PC-9 (cell line): Measurements from ENCODE around the gene ISM1. TPM values are rescaled to one million over a fixed set of nuclear protein-coding genes. Genes with fewer than 3 reads are reported as not detected.

Source experiments
- BruUV-seq: library from RNA; stranded (reverse); fragments of 400-500 nt; replicated peaks from 2 replicates; lab custom pipeline; 2021; lab: Mats Ljungman, UMichigan
- CTCF ChIA-PET: fragments of 300-600 bp; sonication (Branson Sonifier 250); formaldehyde crosslinking; loops from one replicate; lab custom pipeline; 2022; ENCODE audit warnings: antibody characterized with exemption; lab: Charles Lee
- POLR2A ChIA-PET: fragments of 300-600 bp; sonication (Branson Sonifier 250); formaldehyde crosslinking; loops from one replicate; lab custom pipeline; 2022; ENCODE audit warnings: antibody characterized with exemption; ENCODE audit not compliant: unreplicated experiment; lab: Charles Lee
- DNase-seq, 2 experiments: peaks; one replicate each; pipeline versions ENCODE4 v3.0.0 to v3.0.0-alpha.2; 2015 to 2022; ENCODE audit warnings: mixed read lengths in 1 of 2
- H2AFZ ChIP-seq: fragments of 200-600 bp; sonication (generic); 2 replicates; pipeline ENCODE4 v1.8.1; 2017; ENCODE audit warnings: antibody characterized with exemption
- H3F3A ChIP-seq: fragments of 200-600 bp; sonication (generic); 2 replicates; pipeline ENCODE4 v1.8.1; 2017; ENCODE audit warnings: antibody characterized with exemption, mild to moderate bottlenecking, low read depth; ENCODE audit not compliant: insufficient read depth
- H3K27ac ChIP-seq: fragments of 200-600 bp; sonication (generic); 2 replicates; pipeline ENCODE4 v1.6.1; 2016; ENCODE audit warnings: mixed run types
- H3K27me3 ChIP-seq: fragments of 200-600 bp; sonication (generic); 2 replicates; pipeline ENCODE4 v1.6.1; 2016; ENCODE audit warnings: low read depth, mixed run types; ENCODE audit not compliant: insufficient read depth
- H3K36me3 ChIP-seq: fragments of 200-600 bp; sonication (generic); 2 replicates; pipeline ENCODE4 v1.6.1; 2016; ENCODE audit warnings: low read depth, mixed run types
- H3K4me1 ChIP-seq: fragments of 200-600 bp; sonication (generic); replicated peaks from 2 replicates; pipeline ENCODE4 v1.6.1; 2016; ENCODE audit warnings: mixed run types; ENCODE audit not compliant: insufficient read depth
- H3K4me2 ChIP-seq: fragments of 200-600 bp; sonication (generic); 2 replicates; pipeline ENCODE4 v1.6.1; 2017; ENCODE audit warnings: mixed run types
- H3K4me3 ChIP-seq: fragments of 200-600 bp; sonication (generic); 2 replicates; pipeline ENCODE4 v1.6.1; 2016; ENCODE audit warnings: mixed run types
- H3K79me2 ChIP-seq: fragments of 200-600 bp; sonication (generic); 2 replicates; pipeline ENCODE4 v1.6.1; 2017; ENCODE audit warnings: low read depth, mixed run types
- H3K9me2 ChIP-seq: fragments of 200-600 bp; sonication (generic); 2 replicates; pipeline ENCODE4 v1.8.1; 2017; ENCODE audit warnings: mild to moderate bottlenecking; ENCODE audit not compliant: insufficient read depth
- H3K9me3 ChIP-seq: fragments of 200-600 bp; sonication (generic); 2 replicates; pipeline ENCODE4 v1.8.1; 2016; ENCODE audit warnings: low read depth; ENCODE audit not compliant: insufficient read depth
- H4K20me1 ChIP-seq: fragments of 200-600 bp; sonication (generic); 2 replicates; pipeline ENCODE4 v1.8.1; 2017; ENCODE audit not compliant: insufficient read depth
- CTCF ChIP-seq: fragments of 200-600 bp; sonication (generic); conservative IDR thresholded peaks from 2 replicates; pipeline ENCODE4 v1.6.1; 2017; ENCODE audit warnings: mixed run types, antibody characterized with exemption, mild to moderate bottlenecking, moderate library complexity
- EZH2 ChIP-seq: fragments of 200-600 bp; sonication (generic); IDR thresholded peaks from 2 replicates; pipeline ENCODE4 v1.8.0; 2017; ENCODE audit warnings: antibody characterized with exemption, low read depth
- intact Hi-C: fragments of 100-400 bp; cut with micrococcal nuclease; formaldehyde crosslinking; loops from one replicate; pipeline ENCODE4 v1.10.0; 2022; ENCODE audit not compliant: unreplicated experiment
- total RNA-seq: library from RNA; stranded (reverse); gene quantifications from 2 replicates; pipeline ENCODE4 v1.2.3, GENCODE V29; 2021

ISM1 gene
- total RNA-seq, 1 experiment from 2014 or later, result not detected

GRCh38 chr20:13294522-13294921 lies 73.4 kb downstream of the ISM1 start:
- H2AFZ ChIP-seq, result no peak overlapping the region
- H3K9me2 ChIP-seq, result no peaks in the 10 kb centered on the region
- intact Hi-C loops, result no loop called here
- no peaks in the 10 kb centered on the region for H3K9me3 ChIP-seq
- ChIA-PET CTCF (no interaction called here), POLR2A (no interaction called here)
- no peaks in the 10 kb centered on the region for H4K20me1 ChIP-seq
- no peaks in the 10 kb centered on the region for H3K36me3 ChIP-seq
- no peak overlapping the region for H3K27ac ChIP-seq
- no peaks in the 10 kb centered on the region for H3K27me3 ChIP-seq
- no peak overlapping the region for H3K4me2 ChIP-seq
- no peak for DNase-seq
- H3F3A ChIP-seq, result no peaks in the 10 kb centered on the region
- TF ChIP-seq EZH2 (no peak), CTCF (no peak)
- H3K4me1 ChIP-seq, result no peaks in the 10 kb centered on the region
- no TSS peak for BruUV-seq
- H3K79me2 ChIP-seq, result no peaks in the 10 kb centered on the region
- no peak overlapping the region for H3K4me3 ChIP-seq

GRCh38 chr20:13295637-13296036 lies 74.6 kb downstream of the ISM1 start:
- DNase-seq, result no peak
- no peaks in the 10 kb centered on the region for H3F3A ChIP-seq
- POLR2A ChIA-PET, result no interaction called here
- no peak overlapping the region for H3K27ac ChIP-seq
- H4K20me1 ChIP-seq, result no peaks in the 10 kb centered on the region
- H3K27me3 ChIP-seq, result no peaks in the 10 kb centered on the region
- H3K4me1 ChIP-seq, result no peaks in the 10 kb centered on the region
- no peaks in the 10 kb centered on the region for H3K9me2 ChIP-seq
- no peak overlapping the region for H2AFZ ChIP-seq
- BruUV-seq, result no TSS peak
- intact Hi-C loops, result no loop called here
- CTCF ChIA-PET, result no interaction called here
- no peak overlapping the region for H3K4me3 ChIP-seq
- H3K79me2 ChIP-seq, result no peaks in the 10 kb centered on the region
- TF ChIP-seq EZH2, result no peak
- TF ChIP-seq CTCF, result no peak
- H3K4me2 ChIP-seq, result no peak overlapping the region
- no peaks in the 10 kb centered on the region for H3K9me3 ChIP-seq
- H3K36me3 ChIP-seq, result no peaks in the 10 kb centered on the region

GRCh38 chr20:13296070-13296469 lies 75.0 kb downstream of the ISM1 start:
- Histone ChIP-seq H3K4me1 (no peaks in the 10 kb centered on the region), H3K27me3 (no peaks in the 10 kb centered on the region), H3K27ac (no peak overlapping the region), H3K4me3 (no peak overlapping the region), H3K36me3 (no peaks in the 10 kb centered on the region), H3K4me2 (no peak overlapping the region), H3K79me2 (no peaks in the 10 kb centered on the region), H3F3A (no peaks in the 10 kb centered on the region), H3K9me3 (no peaks in the 10 kb centered on the region), H3K9me2 (no peaks in the 10 kb centered on the region), H2AFZ (no peak overlapping the region), H4K20me1 (no peaks in the 10 kb centered on the region)
- intact Hi-C loops, result no loop called here
- TF ChIP-seq EZH2, result no peak
- POLR2A ChIA-PET, result no interaction called here
- DNase-seq, result no peak
- BruUV-seq, result no TSS peak
- CTCF ChIA-PET, result no interaction called here
